Gastrocnemius medialis (tissue), 4 donors: ENCODE data around the gene NUP214. TPM values are rescaled to one million over a fixed set of nuclear protein-coding genes. Genes with fewer than 3 reads are reported as not detected.

Experiments
- ATAC-seq, 2 donors: fragments of 150-250 bp; one replicate each; pipeline ENCODE4 v1.9.1; 2016
- DNase-seq, 2 donors: peaks; one replicate each; pipeline ENCODE4 v3.0.0-alpha.2; 2019
- H3K27ac ChIP-seq, 4 donors: fragments of 200-600 bp; sonication (generic); 1 replicate in 1 of 4; 2 replicates in 3 of 4; pipeline ENCODE4 v1.5.1; 2016 to 2018; ENCODE audit warnings: mild to moderate bottlenecking in 2 of 4, moderate library complexity in 1 of 4
- H3K27me3 ChIP-seq, 3 donors: fragments of 200-600 bp; sonication (generic) in 2 of 3; 1 replicate in 1 of 3; 2 replicates in 2 of 3; pipeline versions ENCODE4 v1.5.1 to v1.6.0; 2016 to 2019; ENCODE audit warnings: mild to moderate bottlenecking in 1 of 3, moderate library complexity in 1 of 3
- H3K36me3 ChIP-seq, 2 donors: fragments of 200-600 bp; sonication (generic) in 1 of 2; one replicate each; pipeline ENCODE4 v1.5.1; 2017 to 2018
- H3K4me1 ChIP-seq, 2 donors: fragments of 200-600 bp; sonication (generic) in 1 of 2; one replicate each; pipeline ENCODE4 v1.5.1; 2016 to 2017; ENCODE audit warnings: mild to moderate bottlenecking in 2 of 2
- H3K4me3 ChIP-seq, 4 donors: fragments of 200-600 bp; sonication (generic) in 3 of 4; 1 replicate in 1 of 4; 2 replicates in 3 of 4; pipeline ENCODE4 v1.5.1; 2016 to 2019; ENCODE audit warnings: mild to moderate bottlenecking in 2 of 4
- H3K9me3 ChIP-seq, 3 donors: fragments of 200-600 bp; sonication (generic) in 2 of 3; 1 replicate in 1 of 3; 2 replicates in 2 of 3; pipeline ENCODE4 v1.5.1; 2016 to 2019
- POLR2A ChIP-seq, 2 donors: fragments of 450-650 bp; IDR thresholded peaks; one replicate each; pipeline ENCODE4 v1.6.1; 2017; ENCODE audit warnings: antibody characterized with exemption in 2 of 2, mild to moderate bottlenecking in 2 of 2, moderate library complexity in 2 of 2
- in situ Hi-C, 4 donors: fragments of 200-750 bp; cut with MboI; loops; one replicate each; pipeline versions ENCODE4 v1.15.0 to v1.8.0; 2017; ENCODE audit warnings: low sequenced_read_pairs in 4 of 4
- intact Hi-C: fragments of 100-400 bp; cut with DNase I; formaldehyde crosslinking; loops from one replicate; pipeline ENCODE4 v1.15.1; 2023; ENCODE audit warnings: low total_unique reads
- total RNA-seq, 4 donors: library from RNA; depleted of rRNA; stranded (reverse); fragments of >200 nt; gene quantifications; one replicate each; pipeline versions ENCODE4 v1.1.0 to v1.2.3, GENCODE V29; 2016
- TF ChIP-seq, protein P1 (sequence below), 5 experiments: fragments of 450-650 bp in 3 of 5; fragments of 200-600 bp in 2 of 5; sonication (generic) in 2 of 5; IDR thresholded peaks in 4 of 5; conservative IDR thresholded peaks in 1 of 5; 1 replicate in 4 of 5; 2 replicates in 1 of 5; pipeline ENCODE4 v1.5.1; 2016 to 2019; ENCODE audit warnings: antibody characterized with exemption in 5 of 5, mild to moderate bottlenecking in 3 of 5, moderate library complexity in 3 of 5

The NUP214 gene
- total RNA-seq, 4 donors from 2014 or later, result 24.2 to 47.5 (median 29.9) TPM

GRCh38 chr9:131277287-131277909 lies 152.0 kb downstream of the NUP214 start:
- peak overlapping the region; percentile 94 to 100 (median 98) for H3K27ac ChIP-seq
- H3K4me1 ChIP-seq, result peaks cover 48 to 49% of the 10 kb centered on the region in 2 donors
- H3K36me3 ChIP-seq, result no peaks in the 10 kb centered on the region
- DNase-seq, result no peak
- in situ Hi-C loops (no loop called here), intact Hi-C loops (no loop called here)
- ATAC-seq, result peak; percentile 18 to 27
- H3K4me3 ChIP-seq, result peak overlapping the region; percentile 64 to 82 (median 74)
- peak in 1 of 2 donors; percentile 13 for TF ChIP-seq POLR2A (IDR thresholded peaks at IDR 0.05)
- TF ChIP-seq, protein P1, sequence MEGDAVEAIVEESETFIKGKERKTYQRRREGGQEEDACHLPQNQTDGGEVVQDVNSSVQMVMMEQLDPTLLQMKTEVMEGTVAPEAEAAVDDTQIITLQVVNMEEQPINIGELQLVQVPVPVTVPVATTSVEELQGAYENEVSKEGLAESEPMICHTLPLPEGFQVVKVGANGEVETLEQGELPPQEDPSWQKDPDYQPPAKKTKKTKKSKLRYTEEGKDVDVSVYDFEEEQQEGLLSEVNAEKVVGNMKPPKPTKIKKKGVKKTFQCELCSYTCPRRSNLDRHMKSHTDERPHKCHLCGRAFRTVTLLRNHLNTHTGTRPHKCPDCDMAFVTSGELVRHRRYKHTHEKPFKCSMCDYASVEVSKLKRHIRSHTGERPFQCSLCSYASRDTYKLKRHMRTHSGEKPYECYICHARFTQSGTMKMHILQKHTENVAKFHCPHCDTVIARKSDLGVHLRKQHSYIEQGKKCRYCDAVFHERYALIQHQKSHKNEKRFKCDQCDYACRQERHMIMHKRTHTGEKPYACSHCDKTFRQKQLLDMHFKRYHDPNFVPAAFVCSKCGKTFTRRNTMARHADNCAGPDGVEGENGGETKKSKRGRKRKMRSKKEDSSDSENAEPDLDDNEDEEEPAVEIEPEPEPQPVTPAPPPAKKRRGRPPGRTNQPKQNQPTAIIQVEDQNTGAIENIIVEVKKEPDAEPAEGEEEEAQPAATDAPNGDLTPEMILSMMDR (IDR thresholded peaks at IDR 0.05 in 4 of 5, conservative IDR thresholded peaks at IDR 0.05 in 1 of 5), result peak in 1 of 5 experiments; percentile 15
- H3K27me3 ChIP-seq, result no peaks in the 10 kb centered on the region
- H3K9me3 ChIP-seq, result no peaks in the 10 kb centered on the region

GRCh38 chr9:131277910-131278701 lies 152.7 kb downstream of the NUP214 start:
- TF ChIP-seq, protein P1 (IDR thresholded peaks at IDR 0.05 in 4 of 5, conservative IDR thresholded peaks at IDR 0.05 in 1 of 5), result peak in 1 of 5 experiments; percentile 0
- peak; percentile 58 to 65 for TF ChIP-seq POLR2A (IDR thresholded peaks at IDR 0.05)
- peak; percentile 90 to 91 for DNase-seq
- ATAC-seq, result peak; percentile 44 to 45
- Histone ChIP-seq H3K36me3 (no peaks in the 10 kb centered on the region), H3K27ac (peak overlapping the region; percentile 97 to 100 (median 98)), H3K27me3 (no peaks in the 10 kb centered on the region), H3K9me3 (no peaks in the 10 kb centered on the region), H3K4me1 (peaks cover 43 to 45% of the 10 kb centered on the region in 2 donors), H3K4me3 (peak overlapping the region; percentile 64 to 82 (median 74))
- in situ Hi-C loops (no loop called here), intact Hi-C loops (no loop called here)

DNA sequence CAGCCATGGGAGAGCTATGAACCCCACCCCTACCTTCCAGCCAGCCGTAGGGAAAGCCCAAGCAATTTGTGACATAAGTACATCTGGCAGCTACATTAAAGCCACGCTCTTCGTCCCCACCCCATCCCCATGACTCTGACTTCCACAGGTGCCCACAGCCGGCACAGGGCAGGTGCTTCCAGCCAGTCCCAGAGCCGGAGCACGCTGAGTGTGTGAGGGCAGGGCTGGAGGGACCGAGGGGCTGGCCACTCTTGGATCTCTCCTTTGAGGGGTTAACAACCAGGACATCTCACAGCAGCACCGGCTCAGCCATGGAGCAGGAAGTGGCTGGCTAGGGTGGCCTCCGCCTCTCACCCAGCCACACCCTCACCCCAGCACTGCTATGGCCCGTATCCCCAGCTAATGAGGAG lies 153.3 kb downstream of the NUP214 start:
- H3K9me3 ChIP-seq, result no peaks in the 10 kb centered on the region
- TF ChIP-seq POLR2A (IDR thresholded peaks at IDR 0.05), result peak in 1 of 2 donors; percentile 6
- TF ChIP-seq, protein P1 (IDR thresholded peaks at IDR 0.05 in 4 of 5, conservative IDR thresholded peaks at IDR 0.05 in 1 of 5), result no peak
- H3K36me3 ChIP-seq, result no peaks in the 10 kb centered on the region
- no peaks in the 10 kb centered on the region for H3K27me3 ChIP-seq
- peaks cover 42 to 45% of the 10 kb centered on the region in 2 donors for H3K4me1 ChIP-seq
- in situ Hi-C loops (no loop called here), intact Hi-C loops (no loop called here)
- ATAC-seq, result no peak
- peak overlapping the region; percentile 83 to 100 (median 98) for H3K27ac ChIP-seq
- DNase-seq, result no peak
- no peak overlapping the region for H3K4me3 ChIP-seq

DNA sequence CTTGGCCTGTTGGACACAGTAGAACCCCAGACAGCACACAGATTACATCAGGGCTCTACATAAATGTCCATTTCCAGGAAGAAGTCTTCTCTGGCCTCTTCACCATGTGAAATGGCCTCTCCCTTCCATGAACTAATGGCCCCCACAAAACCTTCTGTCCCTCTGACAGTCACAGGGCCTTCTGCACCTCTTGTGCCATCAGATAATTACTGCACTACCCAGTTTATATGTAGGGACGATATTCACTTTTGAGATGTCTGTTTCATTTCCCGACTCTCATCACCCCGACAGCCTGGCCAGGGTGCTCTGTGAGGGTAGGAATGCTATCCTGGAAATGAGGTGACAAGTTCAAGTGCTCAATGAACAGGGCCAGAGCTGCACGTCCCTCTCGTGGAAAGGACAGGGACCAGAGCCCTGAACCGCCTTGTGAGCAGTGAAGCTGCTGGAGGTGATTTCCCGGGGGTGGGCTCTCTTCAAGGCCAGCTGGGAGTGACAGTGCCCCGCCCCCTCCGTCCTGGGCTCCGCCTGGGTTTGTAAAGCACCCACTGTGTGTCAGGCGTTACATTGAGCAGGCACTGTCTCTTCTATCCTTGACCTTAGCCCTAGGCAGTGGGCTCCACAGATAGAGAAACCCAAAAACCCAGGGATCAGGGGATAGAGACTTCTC lies 153.9 kb downstream of the NUP214 start:
- no peaks in the 10 kb centered on the region for H3K27me3 ChIP-seq
- no peak for ATAC-seq
- H3K4me1 ChIP-seq, result peaks cover 41 to 43% of the 10 kb centered on the region in 2 donors
- H3K4me3 ChIP-seq, result no peak overlapping the region
- DNase-seq, result no peak
- H3K27ac ChIP-seq, result peak overlapping the region; percentile 83 to 100 (median 98)
- intact Hi-C loops (no loop called here), in situ Hi-C loops (no loop called here)
- TF ChIP-seq, protein P1 (IDR thresholded peaks at IDR 0.05 in 4 of 5, conservative IDR thresholded peaks at IDR 0.05 in 1 of 5), result no peak
- TF ChIP-seq POLR2A (IDR thresholded peaks at IDR 0.05), result no peak
- no peaks in the 10 kb centered on the region for H3K36me3 ChIP-seq
- H3K9me3 ChIP-seq, result no peaks in the 10 kb centered on the region
